Measurements from ENCODE around the gene WDR62.

DNA sequence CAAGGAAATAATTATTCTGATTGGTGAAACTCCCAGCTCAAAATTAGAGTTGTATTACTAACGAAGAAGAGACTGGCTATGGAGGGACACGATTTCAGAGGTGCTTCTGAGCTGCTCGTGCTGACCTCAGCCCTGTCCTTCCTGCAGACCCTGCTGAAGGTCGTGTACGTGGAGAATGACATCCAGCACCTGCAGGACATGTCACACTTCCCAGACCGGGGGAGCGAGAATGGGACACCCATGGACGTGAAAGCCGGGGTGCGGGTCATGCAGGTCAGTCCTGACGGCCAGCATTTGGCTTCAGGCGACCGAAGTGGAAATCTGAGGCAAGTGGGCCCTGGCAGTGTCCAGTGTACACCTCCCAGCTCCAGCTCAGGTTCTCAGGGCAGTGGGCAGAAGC is 28.2 kb downstream of the WDR62 start:
- TF ChIP-seq, protein P1, sequence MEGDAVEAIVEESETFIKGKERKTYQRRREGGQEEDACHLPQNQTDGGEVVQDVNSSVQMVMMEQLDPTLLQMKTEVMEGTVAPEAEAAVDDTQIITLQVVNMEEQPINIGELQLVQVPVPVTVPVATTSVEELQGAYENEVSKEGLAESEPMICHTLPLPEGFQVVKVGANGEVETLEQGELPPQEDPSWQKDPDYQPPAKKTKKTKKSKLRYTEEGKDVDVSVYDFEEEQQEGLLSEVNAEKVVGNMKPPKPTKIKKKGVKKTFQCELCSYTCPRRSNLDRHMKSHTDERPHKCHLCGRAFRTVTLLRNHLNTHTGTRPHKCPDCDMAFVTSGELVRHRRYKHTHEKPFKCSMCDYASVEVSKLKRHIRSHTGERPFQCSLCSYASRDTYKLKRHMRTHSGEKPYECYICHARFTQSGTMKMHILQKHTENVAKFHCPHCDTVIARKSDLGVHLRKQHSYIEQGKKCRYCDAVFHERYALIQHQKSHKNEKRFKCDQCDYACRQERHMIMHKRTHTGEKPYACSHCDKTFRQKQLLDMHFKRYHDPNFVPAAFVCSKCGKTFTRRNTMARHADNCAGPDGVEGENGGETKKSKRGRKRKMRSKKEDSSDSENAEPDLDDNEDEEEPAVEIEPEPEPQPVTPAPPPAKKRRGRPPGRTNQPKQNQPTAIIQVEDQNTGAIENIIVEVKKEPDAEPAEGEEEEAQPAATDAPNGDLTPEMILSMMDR (conservative IDR thresholded peaks at IDR 0.05; ENCODE audit: low read length), result no peak
- no peak for TF ChIP-seq EZH2phosphoT487 (IDR thresholded peaks at IDR 0.05; ENCODE audit: borderline replicate concordance)
